ENCODE measurements around the gene MET.

MET gene

GRCh38 chr7:116786791-116787443, 114.9 kb downstream of the MET start:
- no peak for DNase-seq

DNA sequence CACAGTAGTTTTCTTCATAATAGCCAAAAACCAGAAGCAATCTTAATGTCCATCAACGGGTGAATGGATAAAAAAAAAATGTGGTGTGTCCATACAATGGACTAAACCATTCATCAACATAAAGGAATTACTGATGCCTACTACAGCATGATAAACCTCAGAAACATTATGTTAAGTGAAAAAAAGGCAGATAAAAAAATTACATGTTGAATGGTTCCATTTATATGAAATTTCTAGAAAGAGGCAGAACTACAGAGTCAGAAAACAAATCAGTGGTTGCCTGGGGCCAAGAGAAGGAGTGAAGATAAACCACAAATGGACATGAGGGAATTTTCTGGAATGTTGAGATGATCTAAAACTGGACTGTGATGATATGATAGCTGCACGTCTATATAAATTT, 115.9 kb downstream of the MET start:
- DNase-seq, result no peak

DNA sequence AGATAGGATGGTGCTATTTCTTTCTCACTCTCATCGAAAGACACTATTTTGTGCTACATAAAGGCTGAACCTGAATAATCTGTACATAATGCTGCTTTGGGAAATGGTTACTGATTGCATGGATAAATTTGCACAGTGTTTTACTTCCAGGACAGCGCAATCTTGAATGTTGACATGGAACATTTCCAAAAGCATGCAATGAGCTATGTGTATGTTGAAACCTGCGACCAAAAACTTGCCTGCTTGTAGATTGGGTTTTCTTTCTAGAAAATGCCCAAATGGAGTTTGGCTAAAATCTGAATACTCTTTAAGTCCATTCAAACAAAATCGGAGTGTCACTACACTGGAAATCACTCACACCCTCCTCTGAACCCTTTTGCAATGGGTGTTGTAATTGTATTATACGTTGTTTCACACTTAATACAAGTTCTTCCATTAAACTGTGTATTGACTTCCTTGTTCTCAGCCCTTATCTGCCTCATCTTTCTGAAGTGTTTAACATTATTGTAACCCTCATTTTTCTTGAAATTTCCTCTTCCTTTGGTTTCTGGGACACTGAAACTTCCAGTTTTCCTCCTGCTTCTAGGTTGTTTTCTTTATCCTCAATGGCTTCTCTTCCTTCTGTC, 116.7 kb downstream of the MET start:
- DNase-seq, result no peak

DNA sequence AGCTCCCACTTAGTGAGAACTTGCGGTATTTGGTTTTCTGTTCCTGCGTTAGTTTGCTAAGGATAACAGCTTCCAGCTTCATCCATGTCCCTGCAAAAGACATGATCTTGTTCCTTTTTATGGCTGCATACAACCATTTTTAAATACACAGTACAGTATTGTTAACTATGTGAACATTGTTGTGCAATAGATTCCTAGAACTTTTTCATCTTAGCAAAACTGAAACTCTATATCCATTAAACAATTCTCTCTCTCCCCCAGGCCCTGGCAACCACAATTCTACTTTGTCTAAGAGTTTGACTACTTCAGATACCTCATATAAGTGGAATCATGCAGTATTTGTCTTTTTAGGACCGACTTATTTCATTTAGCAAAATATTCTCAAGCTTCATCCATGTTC, 118.0 kb downstream of the MET start:
- no peak for DNase-seq

GRCh38 chr7:116792813-116793212, 120.8 kb downstream of the MET start:
- DNase-seq, result no peak

GRCh38 chr7:116793795-116794340, 121.9 kb downstream of the MET start:
- DNase-seq, result no peak

DNA sequence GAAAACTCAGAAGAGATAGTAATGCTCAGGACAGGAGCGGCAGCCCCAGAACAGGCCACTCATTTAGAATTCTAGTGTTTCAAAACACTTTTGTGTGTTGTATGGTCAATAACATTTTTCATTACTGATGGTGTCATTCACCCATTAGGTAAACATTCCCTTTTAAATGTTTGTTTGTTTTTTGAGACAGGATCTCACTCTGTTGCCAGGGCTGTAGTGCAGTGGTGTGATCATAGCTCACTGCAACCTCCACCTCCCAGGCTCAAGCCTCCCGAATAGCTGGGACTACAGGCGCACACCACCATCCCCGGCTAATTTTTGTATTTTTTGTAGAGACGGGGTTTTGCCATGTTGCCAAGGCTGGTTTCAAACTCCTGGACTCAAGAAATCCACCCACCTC, 124.5 kb downstream of the MET start:
- no peak for DNase-seq

DNA sequence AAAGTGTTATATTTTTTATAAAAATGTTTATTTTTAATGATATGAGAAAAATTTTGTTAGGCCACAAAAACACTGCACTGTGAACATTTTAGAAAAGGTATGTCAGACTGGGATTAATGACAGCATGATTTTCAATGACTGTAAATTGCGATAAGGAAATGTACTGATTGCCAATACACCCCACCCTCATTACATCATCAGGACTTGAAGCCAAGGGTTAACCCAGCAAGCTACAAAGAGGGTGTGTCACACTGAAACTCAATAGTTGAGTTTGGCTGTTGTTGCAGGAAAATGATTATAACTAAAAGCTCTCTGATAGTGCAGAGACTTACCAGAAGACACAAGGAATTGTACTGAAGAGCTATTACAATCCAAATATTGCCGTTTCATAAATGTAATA, 125.6 kb downstream of the MET start:
- no peak for DNase-seq

DNA sequence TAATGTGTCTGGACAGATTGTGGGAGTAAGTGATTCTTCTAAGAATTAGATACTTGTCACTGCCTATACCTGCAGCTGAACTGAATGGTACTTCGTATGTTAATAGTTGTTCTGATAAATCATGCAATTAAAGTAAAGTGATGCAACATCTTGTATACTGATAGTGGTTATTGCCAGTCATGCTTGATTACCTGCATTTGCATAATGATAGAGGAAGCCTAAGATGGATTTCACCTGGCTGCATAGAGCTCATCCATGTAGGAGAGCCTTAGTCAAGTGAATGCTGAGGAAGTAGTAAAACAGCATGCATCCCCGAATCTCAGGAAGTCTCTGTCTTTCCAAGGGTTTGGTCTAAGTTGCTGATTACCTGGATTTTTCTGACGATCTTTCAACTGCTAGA, 126.2 kb downstream of the MET start:
- no peak for DNase-seq

- no peak for DNase-seq
Measured at GRCh38 chr7:116799916-116800315, 127.9 kb downstream of the MET start.

- no peak for DNase-seq
Measured at GRCh38 chr7:116800594-116800993, 128.6 kb downstream of the MET start.

- no peak for DNase-seq
Measured at GRCh38 chr7:116801092-116801710, 129.2 kb downstream of the MET start.

DNA sequence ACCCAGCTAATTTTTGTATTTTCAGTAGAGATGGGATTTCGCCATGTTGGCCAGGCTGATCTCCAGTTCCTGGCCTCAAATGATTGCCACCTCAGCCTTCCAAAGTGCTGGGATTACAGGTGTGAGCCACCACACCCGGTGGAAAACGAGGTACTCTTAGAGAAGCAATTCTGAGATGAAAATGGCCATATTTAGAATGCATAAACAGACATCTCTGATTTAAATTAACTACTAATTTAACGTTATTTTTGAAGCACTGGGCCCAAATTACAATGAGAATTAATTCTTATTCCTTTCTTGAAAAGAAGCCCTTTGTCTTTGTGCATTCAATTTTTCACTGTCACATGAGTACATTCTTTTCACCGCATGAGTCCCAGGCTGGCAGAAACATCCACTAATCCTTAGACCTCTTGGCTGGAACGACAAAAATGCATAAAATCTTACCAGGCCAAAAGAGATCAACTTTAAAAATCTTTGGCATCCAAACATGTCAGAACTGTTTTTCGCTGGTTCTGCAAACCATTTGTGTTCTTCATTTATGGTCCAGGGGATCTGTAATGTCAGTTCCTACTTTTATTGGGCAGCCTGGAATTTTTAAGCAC, 130.2 kb downstream of the MET start:
- no peak for DNase-seq

- no peak for DNase-seq
Measured at GRCh38 chr7:116802746-116803152, 130.8 kb downstream of the MET start.

GRCh38 chr7:116804471-116804870, 132.5 kb downstream of the MET start:
- no peak for DNase-seq

DNA sequence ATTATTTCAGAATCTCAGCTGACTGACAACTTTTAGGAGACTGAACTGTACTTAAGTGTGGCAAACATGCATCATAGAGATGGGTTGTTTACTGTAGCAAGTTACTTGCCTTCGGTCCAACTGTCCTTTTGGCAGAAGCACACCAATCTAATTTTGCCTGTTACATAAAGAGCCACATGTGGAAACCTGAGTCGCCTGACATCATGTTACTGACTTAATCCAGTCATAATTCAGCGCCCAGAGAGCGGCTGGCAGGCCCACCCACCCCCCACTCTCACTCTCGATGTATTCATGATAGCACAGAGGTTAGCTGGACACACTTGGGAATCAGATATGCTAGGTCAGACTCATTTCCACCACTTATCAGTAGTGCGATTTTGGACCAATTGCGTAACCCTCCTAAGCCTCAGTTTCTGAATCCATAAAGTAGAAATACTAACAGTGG, 133.1 kb downstream of the MET start:
- DNase-seq, result no peak

- DNase-seq, result no peak
Measured at GRCh38 chr7:116806046-116806944, 134.3 kb downstream of the MET start.

GRCh38 chr7:116807011-116807560, 135.1 kb downstream of the MET start:
- no peak for DNase-seq

DNA sequence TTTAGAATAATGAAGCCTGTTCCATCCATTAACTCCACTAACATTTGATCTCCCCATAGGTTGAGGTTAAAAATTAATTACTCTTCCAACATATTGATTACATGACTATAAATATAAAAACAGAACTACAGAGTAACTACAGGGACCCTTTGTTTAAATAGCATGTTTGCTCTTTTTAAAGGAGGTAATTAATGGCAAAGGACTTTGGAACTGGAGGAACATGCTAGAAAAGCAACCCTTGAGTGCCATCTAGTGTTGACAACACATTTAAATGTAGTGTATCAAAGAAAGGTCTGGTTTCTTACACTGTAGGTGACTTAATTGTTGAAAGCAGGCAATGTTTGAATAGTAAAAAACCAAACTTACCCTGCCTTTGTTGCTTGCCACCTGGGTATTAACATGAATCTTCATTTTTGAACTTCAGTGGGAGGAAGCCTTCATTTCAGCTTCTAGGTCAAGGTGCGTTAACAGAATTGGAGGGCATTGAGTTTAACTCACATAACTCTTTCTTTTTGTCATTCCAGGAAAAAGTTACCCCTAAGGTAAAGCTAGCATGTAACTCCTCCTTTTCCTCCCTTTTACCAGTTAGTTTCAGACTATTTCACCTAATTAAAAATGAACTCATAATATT, 137.8 kb downstream of the MET start:
- DNase-seq, result peak; percentile 51

DNA sequence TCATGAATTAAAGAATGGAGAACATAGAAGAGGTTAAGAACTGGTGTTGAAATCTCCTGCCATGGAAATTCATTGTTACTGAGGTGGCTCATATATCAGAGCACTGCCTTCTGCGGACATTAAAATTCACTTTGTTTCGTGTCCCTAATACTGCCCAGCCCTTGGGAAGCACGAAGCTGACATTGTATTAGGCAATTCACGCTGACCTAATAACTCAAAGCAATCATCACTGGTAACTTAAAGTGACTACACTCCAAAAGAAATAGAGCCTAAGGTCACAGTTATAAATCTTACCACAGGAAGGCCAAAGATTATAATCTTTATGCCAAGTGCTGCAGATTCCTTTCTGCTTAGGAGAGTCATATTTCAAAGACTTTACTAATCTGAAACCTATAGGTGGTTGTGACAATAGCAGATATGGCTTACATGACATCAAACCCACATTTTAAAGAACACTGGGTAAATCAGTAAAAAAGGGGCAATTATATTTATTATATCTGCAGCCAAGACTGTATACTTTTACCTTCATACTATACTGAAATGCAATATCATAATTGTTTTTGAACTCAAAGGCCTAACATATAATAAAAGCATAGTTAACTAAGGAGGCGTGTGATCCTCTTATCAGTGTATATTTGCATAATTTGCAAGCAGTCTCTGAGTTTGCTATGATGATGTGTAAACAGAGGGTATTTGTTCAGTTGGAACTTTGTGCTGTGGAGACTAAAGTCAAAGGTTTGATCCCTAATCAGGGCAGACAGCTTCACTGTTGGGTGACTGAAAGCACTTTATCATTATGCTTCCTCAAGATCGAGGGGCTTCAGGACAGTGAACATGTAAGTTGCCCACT, 138.5 kb downstream of the MET start:
- DNase-seq, result peak; percentile 32

DNA sequence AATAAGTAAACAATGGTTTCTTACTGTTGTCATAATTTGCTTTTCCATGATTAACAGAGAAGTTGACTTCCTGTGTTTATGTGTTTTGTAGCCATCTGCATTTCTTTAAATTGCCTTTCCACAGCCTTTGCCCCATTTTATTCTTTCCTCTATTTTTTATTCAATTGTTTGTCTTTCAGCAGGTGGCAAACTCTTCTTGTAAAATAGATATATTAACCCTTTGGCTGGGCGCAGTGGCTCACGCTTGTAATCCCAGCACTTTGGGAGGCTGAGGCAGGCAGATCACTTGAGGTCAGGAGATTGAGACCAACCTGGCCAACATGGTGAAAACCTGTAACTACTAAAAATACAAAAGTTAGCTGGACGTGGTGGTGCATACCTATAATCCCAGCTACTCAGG, 139.8 kb downstream of the MET start:
- no peak for DNase-seq
